HG03025 (cell line): ENCODE results near the gene IFRD2.
"Not testable (repeated sequence)": the region's sequence is repeated elsewhere in the genome, so short reads cannot be mapped to it uniquely, and the experiment has no call there.

Source experiments
- ATAC-seq: cut with Tn5 transposase; IDR thresholded peaks from one replicate; pipeline ENCODE4 v1.9.1; 2021; ENCODE audit warnings: mild to moderate bottlenecking, moderate library complexity; ENCODE audit not compliant: unreplicated experiment, low FRiP score

Gene IFRD2

DNA sequence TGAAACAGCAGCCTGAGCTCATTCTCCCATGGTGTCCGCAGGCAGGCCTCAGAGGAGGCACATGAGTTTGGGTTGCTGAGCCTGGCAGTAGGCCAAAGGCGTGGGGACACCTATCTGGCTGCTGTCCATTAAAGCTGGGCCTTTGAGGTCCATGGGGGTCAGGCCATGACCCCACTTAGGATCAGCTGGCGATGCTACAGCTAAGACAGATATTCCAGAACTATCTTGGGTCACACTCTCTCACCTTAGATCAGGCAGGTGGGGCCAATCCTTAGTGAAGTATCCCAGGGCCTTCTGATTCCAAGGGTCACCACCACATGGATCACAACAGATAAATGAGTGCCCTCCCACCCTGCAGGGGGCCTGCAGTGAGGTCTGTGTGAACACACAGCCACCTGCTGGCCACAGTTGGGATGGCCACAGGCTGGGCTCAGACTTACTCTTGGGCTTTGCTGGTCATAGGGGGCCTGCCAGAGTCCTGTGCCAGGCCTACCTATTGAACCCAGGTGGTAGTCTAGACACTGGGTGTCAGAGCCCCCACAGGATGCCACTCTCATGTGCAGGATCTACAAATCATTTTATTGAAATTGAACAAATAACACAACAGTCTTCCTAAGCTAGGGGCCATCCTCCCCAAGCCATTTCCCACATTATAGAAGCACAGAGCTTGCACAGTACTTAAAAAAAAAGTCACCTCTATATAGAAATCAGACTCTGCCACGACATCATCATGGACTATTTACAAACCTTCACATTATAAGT, 32.3 kb upstream of the IFRD2 start:
- no peak for ATAC-seq

DNA sequence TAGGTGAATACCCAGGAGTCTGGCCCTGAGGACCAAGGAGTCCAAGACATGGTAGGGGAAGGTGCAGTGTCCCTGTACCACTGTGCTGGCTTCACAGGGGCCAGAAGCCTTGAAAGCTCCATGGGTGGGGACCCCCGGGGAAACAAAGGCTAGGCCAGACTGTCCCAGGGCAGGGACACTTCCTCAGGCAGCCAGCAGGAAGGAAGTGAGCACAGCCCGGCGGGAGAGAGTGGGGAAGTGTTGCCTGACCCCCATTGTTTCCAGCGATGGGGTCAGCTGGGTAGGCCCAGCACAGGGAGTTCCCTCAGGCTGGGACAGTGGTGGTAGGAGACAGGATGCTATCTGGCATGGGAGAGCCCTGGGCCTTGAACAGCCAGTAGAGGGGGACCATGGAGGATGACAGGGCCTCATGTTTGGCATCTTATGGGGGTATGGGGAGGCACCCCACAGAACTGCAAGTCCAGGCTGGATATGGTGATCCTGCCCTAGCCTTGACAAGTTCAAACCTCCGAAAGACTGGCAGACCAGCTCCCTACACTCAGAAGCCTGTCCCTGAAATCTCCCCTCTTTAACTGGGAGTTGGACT, 31.5 kb upstream of the IFRD2 start:
- ATAC-seq = no peak

DNA sequence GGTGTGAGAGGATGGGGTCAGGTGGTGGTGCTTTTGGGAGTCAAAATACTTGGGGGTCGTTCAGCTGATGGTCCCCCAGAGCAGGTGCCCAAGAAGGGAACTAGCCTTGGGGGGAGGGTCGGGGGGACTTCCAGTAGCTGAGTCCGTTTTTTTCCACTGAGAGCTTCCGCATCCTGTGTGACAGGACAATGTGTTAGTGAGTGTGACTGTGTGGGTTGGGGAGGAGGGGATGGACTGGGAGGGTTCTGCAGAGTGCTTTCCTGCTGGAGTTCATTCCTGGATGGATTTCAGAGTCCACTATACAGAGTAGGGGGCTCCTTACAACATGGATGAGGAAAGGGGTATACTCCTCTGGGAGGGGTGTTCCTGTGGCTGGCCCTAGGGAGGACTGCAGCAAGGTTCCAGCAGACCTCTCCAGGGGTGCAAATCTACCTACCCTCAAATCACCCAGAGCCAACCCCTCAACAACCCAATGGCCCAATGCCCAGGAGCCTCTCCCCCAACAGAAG, 30.9 kb upstream of the IFRD2 start:
- ATAC-seq = no peak

DNA sequence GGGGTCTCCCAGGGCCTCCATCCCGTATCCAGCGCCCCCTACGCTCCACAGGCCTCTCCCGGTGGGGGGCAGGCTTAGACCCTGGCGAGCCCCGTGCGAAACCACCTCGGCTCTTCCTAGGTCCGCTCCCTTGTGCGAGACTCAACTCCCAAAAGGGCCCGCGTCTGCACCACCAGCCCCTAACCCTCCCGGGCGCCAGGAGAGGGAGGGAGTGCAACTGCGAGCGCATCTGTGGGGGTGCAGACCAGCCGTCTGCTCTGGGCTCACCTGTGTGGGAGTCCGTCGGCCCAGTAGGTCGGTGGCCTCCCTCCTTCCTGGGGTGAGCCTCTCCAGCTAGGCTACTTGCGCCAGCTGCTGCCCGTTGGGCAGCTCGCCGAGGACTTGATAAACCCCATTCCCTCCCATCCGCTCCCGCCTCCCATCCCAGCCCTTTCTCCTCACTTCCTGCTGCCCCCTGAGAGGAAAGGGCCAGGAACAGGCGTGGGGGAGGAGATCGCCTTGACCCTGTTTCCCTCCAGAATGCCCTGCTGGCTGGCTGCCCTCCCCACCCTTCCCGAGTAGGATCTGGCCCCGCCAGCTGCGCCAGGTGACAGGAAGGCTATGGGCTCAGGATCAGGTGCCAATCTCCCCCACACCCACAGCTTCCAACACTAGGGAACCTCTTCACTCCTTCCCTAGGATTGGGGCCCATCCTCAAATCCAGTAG, 30.3 kb upstream of the IFRD2 start, which contains the start of gene HYAL2:
Gene HYAL2, minus strand, starts transcription at position 360 of the 706 bp plus-strand sequence. CDS start 2,256 bp downstream, outside the sequence.
- no peak for ATAC-seq

DNA sequence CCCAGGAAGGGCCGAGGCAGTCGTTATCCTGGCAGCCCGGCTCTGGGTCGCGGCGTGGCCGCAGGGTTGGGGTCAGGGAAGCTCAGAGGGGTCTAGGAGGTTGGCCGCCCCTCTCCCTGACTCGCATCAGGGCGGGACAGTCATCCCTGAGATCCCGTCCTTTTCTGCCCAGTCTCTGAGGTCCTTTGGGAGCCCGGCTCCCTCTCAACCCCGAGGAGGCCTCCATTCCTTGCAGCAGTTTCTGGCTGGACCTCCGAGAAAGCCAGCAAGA, 29.8 kb upstream of the IFRD2 start:
- no peak for ATAC-seq

DNA sequence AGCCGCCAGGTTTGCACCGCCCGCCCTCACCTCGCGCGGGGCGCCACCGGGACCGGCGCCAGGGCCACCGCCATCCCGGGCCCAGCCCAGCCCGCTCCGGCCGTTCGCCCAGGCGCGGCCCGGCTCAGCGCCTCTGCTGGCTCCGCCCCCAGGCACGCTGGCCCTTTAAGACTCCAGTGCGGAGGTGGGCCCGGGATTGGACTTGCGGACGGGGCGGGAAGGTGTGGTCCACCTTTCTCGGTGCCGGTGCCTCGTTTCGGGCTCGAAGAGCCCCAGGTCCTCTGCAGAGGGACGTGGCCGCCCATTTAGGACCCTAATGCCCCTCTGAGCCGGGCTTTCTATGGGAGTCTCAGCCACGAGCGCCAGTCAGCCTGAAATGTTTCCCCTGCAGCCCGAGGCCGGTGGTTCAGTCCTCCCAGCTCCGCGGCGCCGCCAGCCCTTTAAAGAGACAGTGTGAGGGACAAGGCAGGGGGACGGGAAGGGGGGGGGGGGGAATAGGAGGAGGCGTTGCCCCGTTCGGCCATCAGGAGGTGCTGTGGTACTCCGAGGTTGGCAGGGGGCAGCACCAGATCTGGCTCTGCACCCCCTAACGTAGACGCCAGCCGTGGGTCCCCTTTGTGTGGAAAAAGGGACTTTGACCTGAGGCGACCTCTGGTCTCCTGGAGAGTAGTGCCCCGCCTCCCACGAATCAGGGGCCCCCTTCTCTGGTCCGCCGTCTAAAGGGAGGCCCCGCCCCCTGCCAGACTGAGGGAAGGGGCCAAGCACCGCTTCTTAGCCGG, 29.3 kb upstream of the IFRD2 start:
- peak; percentile 74 for ATAC-seq

DNA sequence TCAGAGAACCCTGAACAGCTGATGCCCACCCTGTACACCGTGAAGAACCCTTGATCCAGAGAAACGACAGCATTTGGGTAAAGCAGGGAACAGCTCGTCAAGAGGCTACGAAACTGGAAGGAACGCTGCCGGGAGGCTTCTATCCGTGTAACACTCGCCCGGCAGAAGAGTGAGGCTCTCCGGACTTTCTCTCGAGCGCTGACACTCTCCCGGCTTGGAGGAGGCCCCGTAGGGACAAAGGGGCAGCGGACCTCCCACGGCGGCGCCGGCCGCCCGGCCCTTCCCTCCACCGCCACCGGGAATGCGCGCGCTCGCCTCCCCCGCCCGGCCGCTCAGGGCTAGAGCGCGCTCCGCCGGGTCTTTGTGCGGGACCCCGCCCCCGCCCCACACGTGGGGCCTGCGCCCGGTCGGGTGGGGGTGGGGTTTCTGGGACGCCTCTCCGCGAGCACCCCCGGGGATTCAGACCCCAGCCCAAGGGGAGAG, 28.7 kb upstream of the IFRD2 start:
- peak; percentile 49 for ATAC-seq

DNA sequence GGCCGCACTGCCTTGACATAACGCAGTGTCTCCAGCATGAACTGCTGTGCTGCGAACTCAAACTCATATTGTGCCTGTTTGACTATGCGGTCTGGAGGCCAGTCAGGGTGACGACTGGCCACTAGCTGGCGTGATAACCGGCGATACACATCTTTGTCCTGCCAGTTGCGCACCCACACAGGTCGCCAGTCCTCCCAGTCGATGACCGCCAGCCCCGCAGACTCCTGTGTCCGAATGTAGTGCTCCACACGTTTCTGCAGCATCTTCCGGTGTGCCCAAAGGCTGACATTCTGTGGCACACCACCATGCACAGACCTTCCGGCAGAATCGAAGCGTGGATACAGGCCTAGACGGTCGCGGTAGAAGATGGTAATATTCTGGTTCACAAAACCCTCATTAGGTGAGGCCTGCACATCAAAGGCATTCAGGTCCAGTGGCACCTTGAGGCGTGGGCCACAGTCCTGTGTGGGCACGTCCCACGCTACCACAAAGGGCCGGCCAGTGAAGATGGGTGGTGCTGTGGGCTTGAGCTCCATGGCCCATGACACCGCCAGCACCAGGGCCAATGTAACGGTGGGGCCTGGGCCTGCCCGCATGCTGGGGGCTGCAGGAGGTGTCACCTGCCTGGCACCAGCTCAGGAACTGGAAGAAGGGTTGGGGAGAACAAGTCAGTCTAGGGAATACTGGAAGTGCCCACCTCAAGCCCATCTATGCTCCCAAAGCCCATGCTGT, 27.8 kb upstream of the IFRD2 start:
- no peak for ATAC-seq

DNA sequence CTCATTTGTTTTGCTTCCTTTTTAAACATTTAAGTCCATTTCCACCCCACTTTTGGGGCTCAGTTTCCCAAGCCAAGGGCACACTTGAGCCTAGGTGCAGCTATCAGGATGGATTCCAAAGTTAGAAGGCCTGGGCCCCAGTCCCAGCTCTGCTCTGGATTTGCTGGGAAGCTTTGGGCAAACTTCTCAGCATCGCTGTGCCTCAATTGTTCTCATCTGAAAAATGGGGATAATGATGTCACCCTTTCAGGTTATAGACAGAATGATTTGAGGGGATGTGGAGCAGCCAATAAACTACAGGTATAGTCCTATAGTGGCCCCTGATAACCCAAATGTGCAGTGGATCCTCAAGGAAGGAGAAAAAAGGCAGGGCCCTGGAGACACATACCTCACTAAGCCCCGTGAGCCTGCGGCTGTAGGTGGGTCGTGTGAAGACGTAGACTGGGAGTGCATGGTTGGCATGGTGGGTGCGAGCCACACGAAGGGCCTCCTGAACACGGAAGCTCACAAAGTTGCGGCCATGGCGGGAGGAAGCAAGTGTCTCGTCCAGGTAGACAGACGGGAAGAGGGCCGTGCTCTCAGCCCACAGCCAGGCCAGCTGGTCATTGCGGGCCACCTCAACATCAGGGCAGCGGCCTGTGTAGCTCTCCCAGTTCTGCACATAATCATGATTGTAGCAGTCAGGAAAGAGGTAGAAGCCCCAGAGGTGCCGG, 27.1 kb upstream of the IFRD2 start:
- no peak for ATAC-seq

DNA sequence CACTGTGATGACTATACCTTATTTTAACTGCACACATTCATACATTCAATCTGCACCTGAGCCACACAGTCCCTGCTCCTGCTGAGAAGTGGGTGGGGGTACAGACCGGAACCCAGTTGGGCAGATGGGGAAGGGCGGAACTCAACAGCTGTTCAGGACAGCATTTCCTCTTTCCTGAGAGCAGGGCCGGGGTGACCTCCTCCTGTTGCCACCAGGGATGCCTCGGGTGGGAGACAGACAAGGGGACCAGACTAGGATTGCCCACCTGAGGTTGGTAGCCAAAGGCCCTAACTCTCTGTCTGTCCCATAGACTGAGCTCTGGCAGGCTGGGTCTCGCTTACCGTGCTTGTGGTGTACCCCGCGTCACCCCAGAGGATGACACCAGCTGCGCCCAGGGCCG, 26.4 kb upstream of the IFRD2 start:
- ATAC-seq = no peak

DNA sequence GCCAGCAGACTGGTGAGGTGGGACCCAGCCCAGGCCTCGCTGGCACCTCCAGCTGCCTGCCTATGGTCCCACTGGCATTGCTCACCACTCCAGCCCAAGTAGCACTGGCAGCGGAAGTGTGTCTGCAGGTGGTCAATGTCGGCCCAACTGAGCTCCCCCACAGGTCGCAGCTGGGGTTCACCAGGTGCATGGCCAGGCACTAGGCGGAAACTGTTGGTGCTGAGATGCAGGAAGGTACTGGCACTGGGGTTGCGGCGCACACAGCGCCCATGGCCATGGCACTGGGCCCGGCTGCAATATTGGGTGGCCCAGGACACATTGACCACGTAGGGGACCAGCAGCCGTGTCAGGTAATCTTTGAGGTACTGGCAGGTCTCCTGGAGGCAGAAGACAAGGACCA, 25.9 kb upstream of the IFRD2 start:
- no peak for ATAC-seq

DNA sequence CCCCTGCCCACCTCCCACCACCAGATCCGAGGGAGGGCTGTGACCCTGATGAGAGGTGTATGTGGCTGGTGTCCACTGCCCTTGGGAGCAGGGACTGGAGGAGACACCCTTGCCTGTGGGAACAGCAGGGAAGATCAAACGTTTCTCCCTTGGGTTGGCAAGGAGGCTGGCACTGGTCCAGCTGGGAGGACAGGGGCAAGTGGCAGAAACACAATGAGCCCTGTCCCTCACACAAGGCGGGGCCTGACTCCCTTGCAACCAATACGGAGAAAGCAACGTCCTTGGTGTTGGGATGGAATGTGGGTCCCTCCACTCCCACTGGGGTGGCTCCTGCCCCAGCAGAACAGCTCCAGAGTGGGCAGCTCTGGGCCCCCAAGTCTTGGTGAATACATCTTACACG, 25.1 kb upstream of the IFRD2 start:
- no peak for ATAC-seq

DNA sequence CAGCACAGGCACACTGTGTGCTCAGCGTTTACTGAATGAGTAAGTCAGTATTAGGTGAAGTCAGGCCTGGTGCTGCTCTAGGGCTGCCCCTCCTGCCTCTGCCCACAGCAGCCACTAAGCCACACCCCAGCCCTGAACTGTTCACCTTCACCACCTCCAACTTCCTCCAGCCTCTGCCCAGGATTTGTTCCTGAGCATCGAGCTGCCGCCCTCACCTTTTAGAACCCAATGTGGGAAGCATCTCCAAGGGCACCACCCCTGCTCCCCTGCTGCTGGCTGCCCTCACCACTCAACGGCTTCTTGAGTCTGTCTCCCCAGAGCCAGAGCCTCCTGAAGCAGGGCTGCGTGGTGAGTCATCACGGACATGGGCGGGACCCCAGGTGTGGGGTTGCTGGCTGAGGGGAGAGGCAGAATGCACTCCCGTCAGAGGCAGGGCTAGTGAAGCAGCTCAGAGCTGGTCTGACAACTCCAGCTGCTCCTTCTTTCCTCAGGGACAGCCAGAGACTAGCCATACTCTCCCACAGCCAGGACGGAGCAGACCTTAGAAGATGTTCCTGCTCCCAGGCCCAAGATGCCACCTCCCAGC, 24.5 kb upstream of the IFRD2 start:
- no peak for ATAC-seq

DNA sequence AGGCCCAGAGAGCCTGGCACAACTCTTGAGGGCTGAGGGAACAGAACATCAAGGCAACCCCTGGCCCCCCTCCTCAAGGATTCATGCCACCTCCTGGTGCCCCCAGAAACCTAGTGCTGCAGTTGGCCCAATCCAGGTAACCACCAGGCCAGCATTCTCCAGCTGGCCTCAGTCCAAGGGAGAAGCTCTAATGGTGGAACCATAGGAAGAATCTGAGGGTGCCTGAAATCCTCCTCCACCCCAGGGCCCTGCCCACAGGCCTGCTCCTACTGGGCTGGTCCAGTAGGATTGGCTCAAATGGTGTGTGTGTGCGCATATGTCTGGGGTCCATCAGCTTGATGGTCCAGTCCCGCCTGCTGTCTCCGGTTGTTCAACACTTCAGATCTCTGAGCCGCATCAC, 22.6 kb upstream of the IFRD2 start:
- ATAC-seq = no peak

DNA sequence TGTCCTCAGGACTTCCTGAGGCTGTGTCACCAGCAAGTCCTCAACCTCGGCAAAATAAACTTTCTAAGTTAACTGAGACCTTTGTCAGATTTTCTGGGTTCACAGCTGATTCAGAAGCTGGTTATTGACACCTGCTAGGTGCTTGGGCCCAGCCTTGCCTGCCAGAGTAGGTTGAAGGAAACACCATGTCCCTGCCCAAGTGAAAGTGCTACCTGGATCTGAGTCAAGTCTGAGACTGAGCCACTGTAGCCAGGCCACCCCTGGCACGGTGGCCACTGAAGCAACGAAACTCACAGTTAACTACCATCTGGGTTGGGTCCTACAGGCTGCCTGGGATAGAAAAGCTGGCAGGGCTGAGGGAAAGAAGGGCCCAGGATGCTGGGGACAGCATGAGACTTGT, 22.1 kb upstream of the IFRD2 start:
- ATAC-seq = no peak

DNA sequence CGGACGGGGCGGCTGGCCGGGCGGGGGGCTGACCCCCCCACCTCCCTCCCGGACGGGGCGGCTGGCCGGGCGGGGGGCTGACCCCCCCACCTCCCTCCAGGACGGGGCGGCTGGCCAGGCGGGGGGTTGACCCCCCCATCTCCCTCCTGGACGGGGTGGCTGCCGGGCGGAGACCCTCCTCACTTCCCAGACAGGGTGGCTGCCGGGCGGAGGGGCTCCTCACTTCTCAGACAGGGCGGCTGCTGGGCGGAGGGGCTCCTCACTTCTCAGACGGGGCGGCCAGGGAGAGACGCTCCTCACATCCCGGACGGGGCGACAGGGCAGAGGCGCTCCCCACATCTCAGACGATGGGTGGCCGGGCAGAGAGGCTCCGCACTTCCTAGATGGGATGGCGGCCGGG, 19.8 kb upstream of the IFRD2 start:
- ATAC-seq = not testable (repeated sequence)

DNA sequence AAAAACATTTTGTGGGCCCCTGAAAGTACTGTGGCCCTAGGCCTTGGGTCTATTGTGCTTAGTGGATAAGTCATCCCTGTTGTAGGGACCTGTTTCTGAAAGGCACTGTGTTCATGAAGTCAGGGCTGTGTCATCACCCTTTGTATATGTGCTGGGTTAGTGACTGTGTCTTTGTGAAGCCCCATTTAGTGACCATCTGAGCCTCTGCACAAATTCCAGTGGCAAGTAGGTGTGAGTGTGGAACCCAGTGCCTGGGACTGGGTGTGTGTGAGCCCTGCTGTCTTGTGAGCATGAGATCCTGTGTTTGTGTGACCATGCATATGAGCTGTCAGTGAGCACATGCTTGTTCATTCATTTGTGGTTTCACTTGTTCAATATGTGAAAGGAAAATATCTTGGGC, 12.4 kb upstream of the IFRD2 start:
- no peak for ATAC-seq

DNA sequence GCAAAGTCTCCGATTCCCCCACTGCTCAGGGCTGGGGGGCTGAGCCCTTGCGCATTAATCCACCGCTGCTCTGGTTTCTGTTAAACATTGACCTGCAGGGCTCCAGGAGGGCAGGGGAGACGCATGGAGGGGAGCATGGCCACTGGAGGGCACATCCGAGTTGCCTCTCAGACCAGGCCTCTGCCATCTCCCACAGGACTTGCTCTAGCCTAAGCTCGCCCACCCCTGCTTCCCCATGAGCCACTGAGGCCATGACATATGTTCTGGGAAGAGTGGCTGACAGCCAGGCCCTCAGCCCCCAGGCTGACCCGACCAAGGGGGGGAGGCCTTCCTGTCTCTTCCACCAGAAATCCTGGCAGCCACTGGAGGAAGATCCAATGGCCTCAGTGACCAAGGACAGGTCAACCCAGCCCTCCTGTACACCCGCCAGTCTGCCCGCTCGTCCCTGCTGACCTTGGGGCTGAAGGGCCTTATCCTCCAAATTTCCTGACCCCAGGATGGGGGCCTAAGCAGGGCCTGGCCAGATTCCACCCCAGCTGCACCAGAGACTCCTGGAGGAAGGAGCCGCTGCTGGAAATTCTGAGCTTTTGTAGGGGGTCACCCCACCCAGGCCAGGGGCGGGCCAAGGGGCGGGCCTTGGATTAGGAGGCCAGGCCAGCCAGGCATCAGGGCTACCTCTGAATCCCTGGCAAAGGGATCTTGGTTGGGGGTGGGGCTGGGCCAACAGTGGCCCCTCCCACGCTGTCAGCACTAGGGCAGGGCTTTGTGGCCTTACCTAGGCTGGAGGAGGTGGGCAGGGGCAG, 11.0 kb upstream of the IFRD2 start, which contains the start of gene HYAL1:
Gene HYAL1, minus strand, starts transcription at position 562 of the 803 bp plus-strand sequence. CDS start 618 bp downstream, outside the sequence.
- no peak for ATAC-seq
